Right kidney (tissue), 1 donor: Measurements from ENCODE around the gene SPOPL.
A peak's percentile ranks its signal among the peaks of the same experiment; 100 is the strongest.

Source experiments
- DNase-seq: peaks from one replicate; pipeline ENCODE4 v3.0.0-alpha.2; 2016

SPOPL gene

DNA sequence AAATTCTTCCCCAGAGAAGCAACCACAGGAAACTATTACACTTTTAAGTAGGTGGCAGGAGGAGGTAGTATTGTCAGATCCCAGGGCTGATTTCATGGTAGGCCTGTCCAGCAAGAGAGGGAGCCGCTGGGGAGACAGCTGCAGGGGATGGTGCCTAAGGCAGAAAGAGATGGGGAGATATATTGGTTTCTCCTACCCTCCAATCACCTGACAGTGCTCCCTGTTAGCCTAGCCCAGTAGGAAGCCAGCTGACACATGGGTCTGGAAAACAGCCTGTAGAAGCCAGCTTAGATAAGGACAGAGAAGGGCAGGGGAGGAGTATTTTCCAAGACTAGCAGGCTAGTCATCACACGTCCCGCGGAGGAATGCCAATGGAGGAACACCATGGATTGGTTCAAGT is 8.2 kb upstream of the SPOPL start:
- DNase-seq = no peak

DNA sequence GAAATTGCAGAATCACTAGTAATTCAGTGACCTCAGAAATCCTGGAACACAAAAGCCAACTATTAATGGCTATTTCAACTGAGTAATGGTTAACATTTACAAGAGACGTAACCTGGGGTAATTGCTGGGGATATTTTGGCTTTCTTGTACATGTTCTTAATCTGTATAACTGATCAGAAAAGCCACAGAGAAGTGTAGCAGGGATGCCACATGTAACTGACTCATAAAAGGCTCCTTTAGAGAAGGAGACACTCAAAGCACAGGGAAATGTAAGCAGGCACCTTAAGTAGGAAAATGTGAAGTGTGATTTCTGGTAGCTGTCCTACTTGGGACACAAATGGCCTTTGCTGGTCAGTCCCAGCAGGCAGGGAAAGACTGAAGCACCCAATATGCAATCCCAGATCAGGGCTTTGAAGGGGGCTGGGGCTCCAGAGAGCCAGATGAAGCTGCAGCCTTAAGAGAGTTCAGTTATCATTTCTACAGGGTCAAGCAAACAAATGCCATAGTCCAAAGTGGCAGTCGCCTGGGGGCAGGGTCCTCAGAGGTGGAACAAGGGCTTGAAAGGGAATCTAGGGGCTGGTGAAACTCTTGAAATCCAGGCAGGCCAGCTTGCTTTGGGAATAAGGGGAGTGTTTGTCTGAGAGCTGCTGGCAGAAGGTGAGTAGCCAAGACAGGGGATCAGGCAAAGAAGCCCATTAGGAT is 7.2 kb upstream of the SPOPL start:
- no peak for DNase-seq

DNA sequence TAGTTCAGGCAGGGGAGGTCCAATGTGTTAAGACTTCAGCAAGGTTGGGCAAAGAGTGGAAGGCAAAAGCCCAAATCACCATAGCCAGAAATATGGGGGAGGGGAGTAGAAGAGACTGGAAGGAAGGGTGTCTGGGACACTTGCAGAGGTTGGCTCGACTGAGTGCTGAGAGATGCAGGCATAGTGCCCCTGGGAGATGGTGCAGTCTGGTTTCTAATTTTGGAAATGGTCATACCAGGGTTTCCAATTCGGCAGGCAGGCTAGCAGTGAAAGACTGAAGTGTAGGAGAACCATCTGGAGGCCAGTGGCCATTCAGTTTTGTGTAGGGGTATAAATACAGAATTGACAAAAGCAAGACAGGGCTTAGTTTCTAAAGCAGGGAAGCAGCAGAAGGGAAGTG is 6.2 kb upstream of the SPOPL start:
- DNase-seq = no peak

DNA sequence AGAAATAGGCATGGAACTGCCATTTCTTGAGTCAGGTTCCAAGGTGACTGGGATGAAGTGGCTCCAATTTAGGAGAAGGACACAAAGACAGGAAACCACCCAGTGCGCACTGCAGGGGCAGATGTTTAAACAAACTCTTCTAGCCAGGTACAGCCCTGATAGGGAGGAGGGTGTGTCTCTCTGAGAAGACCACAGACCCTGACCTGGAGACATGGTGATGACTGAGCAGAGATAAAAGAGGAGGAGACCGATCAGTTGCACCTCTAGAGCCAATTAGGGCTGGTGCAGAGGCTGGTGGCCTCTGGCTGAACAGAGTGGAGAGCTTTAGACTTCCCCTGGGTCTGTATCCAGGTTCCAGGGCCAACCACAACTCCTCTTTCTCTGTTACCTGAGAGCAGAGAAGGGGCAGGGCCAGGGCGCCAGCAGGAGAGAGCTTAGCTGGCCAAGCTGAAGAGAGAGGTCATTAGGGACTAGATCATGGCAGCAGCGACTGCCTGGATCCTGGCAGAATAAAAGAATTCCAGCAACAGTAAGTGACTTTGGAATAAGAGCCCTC is 5.4 kb upstream of the SPOPL start:
- DNase-seq = no peak

DNA sequence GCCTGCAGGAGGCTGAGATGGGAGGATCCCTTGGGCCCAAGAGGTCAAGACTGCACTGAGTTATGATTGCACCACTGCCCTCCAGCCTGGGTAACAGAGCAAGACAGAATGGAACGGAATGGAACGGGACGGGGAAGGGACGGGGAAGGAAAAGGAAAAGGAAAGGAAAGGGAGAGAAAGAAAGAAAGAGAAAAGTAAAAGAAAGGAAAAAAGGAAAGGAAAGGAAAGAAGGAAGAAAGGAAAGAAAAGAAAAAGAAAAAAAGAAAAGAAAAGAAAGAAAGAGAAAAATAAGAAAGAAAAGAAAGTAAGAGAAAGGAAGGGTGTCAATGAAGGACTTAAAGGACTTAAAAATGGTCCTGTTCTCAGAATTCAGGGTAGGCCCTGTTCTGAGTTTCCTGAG is 4.3 kb upstream of the SPOPL start:
- DNase-seq = no peak

DNA sequence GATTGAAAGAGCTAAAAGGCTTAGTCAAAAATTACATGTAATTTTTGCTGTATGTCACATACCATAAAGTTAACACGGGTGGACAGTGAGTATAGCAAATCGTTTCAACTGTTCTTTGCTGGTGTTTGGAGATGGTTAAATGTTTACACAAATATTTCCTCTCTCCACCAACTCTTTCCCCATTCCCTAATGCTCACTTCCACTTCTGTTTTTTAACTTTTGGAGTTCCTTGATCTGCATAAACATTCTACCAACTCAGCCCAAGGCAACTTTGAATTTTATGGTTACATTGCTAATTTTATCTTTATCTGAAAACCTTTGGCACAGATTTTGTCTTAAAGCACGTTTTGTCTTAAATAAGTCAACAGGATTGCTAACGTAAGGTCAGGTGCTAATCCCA is 1.9 kb upstream of the SPOPL start:
- DNase-seq = no peak

DNA sequence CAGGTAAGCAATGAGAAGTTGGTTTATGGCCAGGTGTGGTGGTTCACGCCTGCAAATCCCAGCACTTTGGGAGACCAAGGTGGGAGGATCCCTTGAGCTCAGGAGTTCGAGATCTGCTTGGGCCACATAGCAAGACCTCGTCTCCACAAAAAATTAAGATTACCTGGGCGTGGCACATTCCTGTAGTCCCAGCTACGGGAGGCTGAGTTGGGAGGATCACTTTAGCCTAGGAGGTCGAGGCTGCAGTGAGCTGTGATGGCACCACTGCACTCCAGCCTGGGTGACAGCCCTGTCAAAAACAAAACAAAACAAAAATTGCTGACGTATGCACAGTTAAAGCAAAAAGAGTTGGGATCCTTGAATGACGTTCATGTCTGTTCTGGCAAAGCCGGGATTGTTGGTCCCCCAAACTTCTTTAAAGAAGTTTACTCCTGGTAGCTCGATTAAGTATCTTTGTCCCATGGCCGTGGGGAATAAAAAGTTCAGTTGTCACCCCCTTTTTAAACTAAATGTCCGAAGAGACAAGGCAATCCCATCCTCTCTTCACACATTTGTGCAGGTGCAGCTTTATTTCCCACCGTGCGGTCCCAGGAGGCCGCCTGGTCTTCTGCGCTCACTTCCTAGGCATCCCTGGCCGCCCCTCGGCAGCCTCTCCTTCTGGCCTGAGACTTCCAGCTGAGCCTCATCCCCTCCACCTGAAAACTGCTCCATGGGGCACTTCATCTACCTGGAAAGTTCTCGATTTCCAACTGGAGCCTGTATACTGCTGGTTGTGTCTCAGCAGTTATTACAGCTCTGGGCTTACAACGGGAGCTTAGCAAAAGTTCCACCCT is 762 bp upstream of the SPOPL start:
- DNase-seq = no peak

DNA sequence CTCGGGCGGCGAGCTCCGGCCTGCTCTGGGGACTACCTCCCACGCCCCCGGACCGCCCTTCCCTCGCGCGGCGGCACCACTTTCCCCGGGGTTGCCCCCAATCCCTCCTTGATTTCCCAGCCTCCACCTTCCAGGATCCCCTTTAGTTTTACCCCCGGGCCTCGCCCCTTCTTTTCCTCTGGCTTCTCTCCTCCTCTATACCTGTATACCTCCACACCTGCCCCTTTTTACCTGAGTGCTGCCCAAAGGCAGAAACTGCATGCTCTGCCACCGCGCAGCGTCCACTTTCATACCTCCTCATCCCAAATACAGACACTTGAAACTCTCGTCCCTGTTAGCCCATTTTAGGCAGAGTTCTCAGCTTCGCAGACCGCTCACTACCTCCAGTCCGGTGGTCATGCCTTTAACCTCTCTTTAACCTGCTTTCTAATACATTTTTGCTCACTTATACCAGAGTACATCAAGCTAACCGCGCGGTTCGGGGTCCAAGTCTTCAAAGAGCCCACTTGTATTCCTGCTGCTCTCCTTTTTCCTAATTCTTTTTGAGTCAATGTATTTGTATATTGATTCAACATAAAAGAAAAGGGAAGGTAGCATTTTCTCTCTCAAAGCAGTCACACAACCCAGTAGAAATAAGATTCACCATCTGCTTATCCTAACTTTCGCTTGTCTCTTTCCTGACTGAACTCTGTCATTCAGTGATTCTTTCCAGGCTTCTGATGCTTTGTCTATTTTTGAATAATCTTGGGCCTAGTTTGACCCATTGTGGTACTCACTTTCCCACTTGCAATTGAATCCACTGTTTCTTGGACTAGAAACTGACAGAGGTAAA is 901 bp downstream of the SPOPL start:
- peak; percentile 72 for DNase-seq

DNA sequence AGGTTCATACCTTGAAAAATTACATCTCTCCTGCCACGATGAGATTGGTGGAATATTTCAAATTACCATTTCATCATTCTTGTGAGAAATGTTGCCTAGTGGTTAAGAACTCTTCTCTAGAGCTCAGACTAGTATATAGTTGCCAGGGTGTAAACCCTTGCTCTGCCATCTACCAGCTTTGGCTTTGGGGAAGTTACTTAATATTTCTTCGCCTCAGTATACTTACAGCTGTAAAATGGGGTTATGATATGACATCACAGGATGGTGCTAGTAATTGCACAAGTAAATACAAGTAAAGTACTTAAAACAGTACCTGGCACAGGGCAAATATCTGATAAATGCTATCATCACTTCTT is 1.5 kb downstream of the SPOPL start:
- DNase-seq = no peak

DNA sequence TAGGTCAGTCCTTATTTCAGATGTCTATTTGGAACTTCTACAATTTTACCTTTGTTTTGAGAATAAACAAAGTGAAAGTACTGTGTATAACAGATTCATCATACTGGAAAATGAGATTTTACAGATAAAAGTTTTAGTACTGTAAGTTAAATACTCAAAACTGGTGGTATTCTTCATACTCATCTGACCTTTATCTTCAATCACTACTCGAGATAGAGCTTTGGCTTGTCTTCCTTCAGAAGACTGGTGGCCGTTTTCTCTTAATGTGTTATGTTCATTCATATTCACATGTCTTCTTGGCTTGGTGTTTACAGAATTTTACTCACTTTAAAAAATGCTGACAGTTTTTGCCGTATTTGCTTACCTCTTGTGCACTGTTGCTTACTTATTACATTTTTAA is 2.1 kb downstream of the SPOPL start:
- no peak for DNase-seq

DNA sequence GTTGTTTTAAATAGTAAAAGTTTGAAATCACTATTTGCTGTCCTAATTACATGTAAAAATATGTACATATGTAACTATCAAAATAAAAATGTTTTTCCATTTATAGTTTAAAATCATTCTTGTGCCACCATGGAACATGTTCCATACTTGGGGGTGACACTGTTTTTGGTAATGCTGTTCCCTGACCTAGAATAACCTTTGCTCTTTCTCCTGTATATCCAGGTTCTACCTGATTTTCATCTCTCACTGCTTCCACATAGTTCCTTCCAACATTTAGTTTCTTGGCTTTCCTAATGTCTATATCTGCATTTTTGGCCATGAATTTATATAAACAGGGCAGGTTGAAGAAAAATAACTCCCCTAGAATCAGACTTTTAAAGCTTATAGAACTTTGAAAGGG is 2.5 kb downstream of the SPOPL start:
- no peak for DNase-seq

DNA sequence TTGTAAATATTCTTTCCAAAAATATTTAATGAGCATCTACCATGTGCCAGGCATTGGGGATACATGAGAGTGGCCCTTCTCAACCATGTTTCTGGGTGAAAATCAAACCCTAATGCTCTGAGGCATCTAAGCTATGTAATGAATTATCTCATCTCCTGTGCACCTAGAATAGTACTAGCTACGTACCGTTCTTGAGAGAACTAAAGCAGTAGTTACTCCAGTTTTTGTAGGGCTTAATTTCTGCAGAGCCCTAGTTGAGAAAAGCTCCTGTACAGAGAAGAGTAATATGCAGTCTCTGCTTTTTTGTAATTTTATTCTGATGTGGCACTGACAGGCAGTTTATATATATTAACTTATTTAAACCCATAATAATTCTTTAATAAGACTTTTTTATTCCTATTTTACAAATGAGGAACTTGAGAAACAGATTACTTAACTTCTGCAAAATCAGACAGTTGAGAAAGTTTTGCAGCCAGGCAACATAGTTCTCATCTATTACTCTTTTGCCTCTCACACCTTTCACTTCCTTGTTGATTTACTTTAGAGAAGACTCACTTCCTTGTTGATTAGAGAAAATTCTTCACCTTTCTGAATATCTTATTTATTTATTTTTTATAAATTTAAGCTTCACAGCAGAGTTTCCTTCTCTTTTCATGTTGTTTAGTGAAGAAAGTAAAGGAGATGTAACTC is 3.1 kb downstream of the SPOPL start:
- no peak for DNase-seq

DNA sequence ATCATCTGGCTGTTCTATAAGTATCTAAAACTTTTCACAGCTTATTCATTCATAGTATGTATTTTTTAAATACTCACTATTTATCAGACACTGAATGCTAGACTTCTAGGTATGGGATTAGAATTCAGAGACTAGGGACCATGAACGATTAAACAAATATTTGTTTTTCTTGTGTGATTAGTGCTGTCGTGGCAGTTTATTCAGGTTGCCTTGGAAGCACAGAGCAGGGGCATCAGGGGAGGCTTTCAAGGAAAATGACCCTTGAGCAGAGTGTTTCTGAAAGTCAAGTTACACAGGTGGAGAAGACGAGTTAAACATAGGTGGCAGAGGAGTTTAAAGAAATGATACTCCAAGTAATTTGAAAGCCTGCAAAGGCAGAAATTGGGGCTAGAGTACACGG is 5.7 kb downstream of the SPOPL start:
- no peak for DNase-seq

DNA sequence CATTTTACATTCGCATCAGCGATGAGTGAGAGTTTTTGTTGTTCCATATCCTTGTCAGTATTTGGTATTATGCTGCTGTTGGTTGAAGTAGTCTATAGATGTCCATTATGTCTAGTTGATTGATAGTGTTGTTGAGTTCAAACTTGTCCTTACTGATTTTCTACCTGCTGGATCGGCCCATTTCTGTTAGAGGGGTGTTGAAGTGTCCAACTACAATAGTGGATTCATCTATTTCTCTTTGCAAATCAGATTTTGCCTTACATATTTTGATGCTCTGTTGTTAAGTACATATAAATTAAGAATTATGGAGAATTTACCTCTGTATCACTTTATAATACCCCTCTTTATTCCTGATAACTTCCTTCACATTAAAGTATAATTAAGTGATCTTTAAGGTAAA is 8.7 kb downstream of the SPOPL start:
- DNase-seq = no peak

DNA sequence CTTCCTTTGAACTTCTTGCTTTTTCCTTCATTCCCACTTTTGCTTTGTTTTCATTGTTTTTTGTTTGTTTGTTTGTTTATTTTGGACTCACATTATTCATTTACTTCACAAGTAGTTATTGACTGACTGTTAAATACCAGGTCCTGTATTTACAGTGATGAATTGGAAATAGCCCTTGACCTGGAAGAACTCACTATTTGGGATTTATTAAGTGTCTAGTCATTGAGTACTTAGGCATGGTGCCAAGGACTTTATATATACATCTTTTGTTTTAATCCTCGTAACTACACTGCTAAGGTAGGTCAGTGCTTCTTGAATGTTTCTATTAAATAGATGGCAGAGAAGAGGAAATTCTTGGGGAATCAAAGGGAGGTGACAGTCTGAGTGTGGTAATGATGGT is 11.1 kb downstream of the SPOPL start:
- DNase-seq = no peak

DNA sequence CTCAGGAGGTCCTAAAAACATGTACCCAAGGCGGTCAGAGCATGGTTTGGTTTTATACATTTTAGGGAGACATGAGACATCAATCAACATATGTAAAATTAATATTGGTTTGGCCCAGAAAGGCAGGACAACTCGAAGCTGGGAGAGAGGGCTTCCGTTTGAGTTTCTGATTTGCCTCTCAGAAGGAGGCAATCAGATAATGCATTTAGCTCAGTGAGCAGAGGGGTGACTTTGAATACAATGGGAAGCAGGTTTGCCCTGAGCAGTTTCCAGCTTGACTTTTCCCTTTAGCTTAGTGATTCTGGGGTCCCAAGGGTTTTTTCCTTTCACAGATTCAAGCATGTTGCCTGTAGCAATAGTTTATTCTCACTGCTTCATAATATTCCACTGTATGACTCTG is 12.6 kb downstream of the SPOPL start:
- DNase-seq = no peak

DNA sequence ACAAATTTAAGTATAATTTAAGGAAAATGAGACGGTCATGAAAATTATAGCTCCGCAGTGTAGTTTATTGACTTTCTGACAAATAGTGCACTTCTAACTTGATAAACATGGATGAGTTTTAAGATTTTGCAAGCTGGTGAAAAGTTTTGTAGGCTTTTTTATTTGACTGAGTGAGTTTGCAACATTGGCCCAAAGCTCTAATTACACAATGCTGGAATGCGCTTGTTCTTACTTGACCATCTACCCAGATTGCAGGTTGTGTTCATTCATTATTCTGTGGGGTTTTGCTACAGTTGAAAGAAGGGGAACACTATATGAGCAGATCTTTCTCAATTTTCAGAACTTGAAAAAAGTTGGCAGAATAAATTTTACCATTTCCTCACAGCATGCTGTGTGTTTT is 13.5 kb downstream of the SPOPL start:
- no peak for DNase-seq

DNA sequence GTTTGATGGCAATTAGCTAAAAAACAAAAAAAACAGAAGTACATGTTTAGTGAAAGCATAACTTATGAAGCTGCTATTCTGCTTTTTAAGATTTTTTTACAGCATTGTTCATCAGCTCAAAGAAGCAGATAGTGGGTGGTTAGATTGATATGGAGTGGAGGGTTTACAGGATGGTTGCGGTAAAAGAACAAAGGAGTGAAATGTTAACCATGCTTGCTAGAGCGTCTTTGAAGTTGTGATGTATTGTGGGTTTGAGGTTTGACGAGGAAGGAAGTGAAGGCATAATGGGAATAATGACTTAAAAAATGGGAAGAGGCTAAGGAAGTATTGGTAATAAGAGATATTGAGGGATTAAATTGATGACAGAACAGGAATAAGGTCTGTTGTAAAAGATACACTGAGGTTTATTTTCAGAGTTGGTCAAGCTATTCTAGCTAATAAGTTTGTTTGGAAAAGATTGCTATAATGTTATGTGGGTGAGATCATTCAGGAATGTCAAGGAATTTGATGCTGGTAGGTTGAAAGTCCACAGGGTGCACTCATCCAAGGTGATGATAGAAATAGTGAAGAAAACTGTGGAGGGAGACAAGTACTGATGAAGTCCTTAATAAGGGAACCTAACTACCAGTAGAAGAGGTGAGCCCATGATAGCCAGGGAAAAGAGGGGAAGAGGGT is 14.6 kb downstream of the SPOPL start:
- DNase-seq = no peak

DNA sequence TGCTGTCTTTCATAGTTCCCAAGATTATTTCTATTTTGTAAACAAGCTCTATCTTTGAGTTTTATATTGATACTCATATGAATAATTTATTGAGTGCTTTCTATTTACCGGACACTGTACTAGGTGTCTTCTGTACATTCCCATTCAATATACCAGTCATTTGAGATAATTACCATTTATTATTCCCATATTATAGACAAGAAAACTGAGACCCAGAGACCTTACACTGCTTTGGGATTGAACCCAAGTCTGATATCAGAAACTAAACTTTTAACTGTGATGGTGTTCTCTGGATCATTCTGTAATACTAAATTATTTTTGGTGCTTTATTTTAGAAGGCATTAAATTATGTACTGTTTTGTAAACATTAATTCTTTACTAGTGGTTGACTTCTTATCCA is 17.3 kb downstream of the SPOPL start:
- no peak for DNase-seq

DNA sequence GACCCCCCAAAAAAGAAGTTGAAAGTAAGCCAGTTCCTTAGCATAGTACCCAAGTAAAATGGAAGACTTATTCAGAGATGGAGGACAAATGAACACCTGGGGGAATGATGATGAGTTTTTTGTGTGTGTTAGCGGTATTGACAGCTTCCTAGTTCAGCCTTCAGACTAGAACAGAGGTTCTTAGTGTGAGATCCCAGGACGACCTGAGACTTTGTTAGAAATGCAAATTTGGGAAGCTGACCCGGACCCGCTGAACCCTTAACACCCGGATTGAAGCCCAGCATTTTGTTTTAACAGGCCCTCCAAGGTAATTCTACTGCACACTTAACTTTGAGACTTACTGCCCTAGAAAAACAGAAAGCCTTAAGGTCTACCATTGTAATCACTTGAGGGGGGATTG is 20.3 kb downstream of the SPOPL start:
- no peak for DNase-seq

DNA sequence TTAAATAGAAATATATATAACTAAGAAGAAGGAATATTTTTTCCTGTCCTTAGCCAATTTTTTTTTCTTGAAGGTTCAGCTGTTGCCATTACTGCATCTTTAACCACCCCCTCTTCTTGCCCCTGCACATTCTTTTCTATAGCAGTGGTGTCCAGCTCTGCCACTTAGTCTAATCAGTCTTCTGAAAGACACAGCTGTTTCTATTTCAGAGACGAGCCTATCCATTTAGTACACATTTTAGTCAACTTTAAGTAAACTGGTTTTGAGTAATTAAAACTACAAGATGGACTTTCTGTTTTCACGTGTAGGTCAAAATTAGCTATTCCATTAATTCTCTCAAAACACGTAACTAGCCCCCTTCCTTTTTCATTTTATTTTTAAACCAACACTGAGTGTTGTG is 21.0 kb downstream of the SPOPL start:
- DNase-seq = no peak
